ENCODE data around the gene CCDC159. TPM values are rescaled to one million over a fixed set of nuclear protein-coding genes. Genes with fewer than 3 reads are reported as not detected.

The CCDC159 gene
- total RNA-seq, 2 donors from 2014 or later = 55.8 to 64.1 TPM

Other genes starting within 250 kb of the CCDC159 start
- gene SPC24, start 190.7 kb upstream of the CCDC159 start, total RNA-seq = under 1 TPM; 0.62 to 0.89 TPM
- gene KANK2, start 149.0 kb upstream of the CCDC159 start, total RNA-seq = under 1 TPM; 0.63 to 0.72 TPM
- not detected for gene ANGPTL8, start 106.9 kb upstream of the CCDC159 start, total RNA-seq
- gene DOCK6, start 84.0 kb upstream of the CCDC159 start, total RNA-seq = 1 to 10 TPM in 1 of 2 donors, under 1 TPM in 1; 0.62 to 6.1 TPM
- not detected for gene TSPAN16, start 50.4 kb upstream of the CCDC159 start, total RNA-seq
- 1 to 10 TPM; 6.7 to 7.7 TPM for gene RAB3D, start 6.9 kb upstream of the CCDC159 start, total RNA-seq
- gene TMEM205, start 251 bp upstream of the CCDC159 start, total RNA-seq = 10 to 100 TPM; 15.3 to 21.9 TPM
- gene PLPPR2, start 8.9 kb downstream of the CCDC159 start, total RNA-seq = 1 to 10 TPM; 7.1 to 7.5 TPM
- gene SWSAP1, start 28.1 kb downstream of the CCDC159 start, total RNA-seq = 1 to 10 TPM; 2.6 to 2.9 TPM
- 1 to 10 TPM; 7.3 to 9.9 TPM for gene EPOR, start 37.8 kb downstream of the CCDC159 start, total RNA-seq
- not detected for gene RGL3, start 72.8 kb downstream of the CCDC159 start, total RNA-seq
- not detected for gene ODAD3, start 88.6 kb downstream of the CCDC159 start, total RNA-seq
- 100 to 1,000 TPM; 233 to 250 TPM for gene PRKCSH, start 89.1 kb downstream of the CCDC159 start, total RNA-seq
- gene ELAVL3, start 134.5 kb downstream of the CCDC159 start, total RNA-seq = under 1 TPM in 1 of 2 donors, not detected in 1; 0.26 TPM
- gene ZNF653, start 159.3 kb downstream of the CCDC159 start, total RNA-seq = 10 to 100 TPM; 15.3 to 15.6 TPM
- gene ECSIT, start 182.6 kb downstream of the CCDC159 start, total RNA-seq = 10 to 100 TPM; 22.6 to 23.9 TPM
- gene CNN1, start 192.3 kb downstream of the CCDC159 start, total RNA-seq = 1 to 10 TPM in 1 of 2 donors, not detected in 1; 2.6 TPM
- gene ELOF1, start 212.7 kb downstream of the CCDC159 start, total RNA-seq = 10 to 100 TPM; 33.9 to 40.6 TPM
- gene ACP5, start 231.1 kb downstream of the CCDC159 start, total RNA-seq = 10 to 100 TPM; 14.6 to 18.2 TPM

Measured in T-helper 17 cell (primary cell).